ENCODE measurements around the gene APEX2. TPM values are rescaled to one million over a fixed set of nuclear protein-coding genes. Genes with fewer than 3 reads are reported as not detected.
A peak's percentile ranks its signal among the peaks of the same experiment; 100 is the strongest.
"Not testable (repeated sequence)": the region's sequence is repeated elsewhere in the genome, so short reads cannot be mapped to it uniquely, and the experiment has no call there.

Gene APEX2
- polyA plus RNA-seq, 4 donors: 15.7 to 18.7 (median 16.5) TPM

GRCh38 chrX:55008571-55009358 is 8.6 kb downstream of the APEX2 start:
- DNase-seq (ENCODE audit: low read depth in 4 of 4, low spot score in 2 of 4): no peak

GRCh38 chrX:55011294-55011693 is 11.1 kb downstream of the APEX2 start:
- DNase-seq (ENCODE audit: low read depth in 4 of 4, low spot score in 2 of 4): no peak

GRCh38 chrX:55014897-55015299 is 14.7 kb downstream of the APEX2 start:
- no peak for DNase-seq (ENCODE audit: low read depth in 4 of 4, low spot score in 2 of 4)

- no peak for DNase-seq (ENCODE audit: low read depth in 4 of 4, low spot score in 2 of 4)
These were observed 26.0 kb downstream of the APEX2 start for GRCh38 chrX:55026143-55026542.

GRCh38 chrX:55026840-55027239 is 26.7 kb downstream of the APEX2 start:
- no peak for DNase-seq (ENCODE audit: low read depth in 4 of 4, low spot score in 2 of 4)

GRCh38 chrX:55028040-55028439 is 27.9 kb downstream of the APEX2 start:
- DNase-seq (ENCODE audit: low read depth in 4 of 4, low spot score in 2 of 4): no peak

GRCh38 chrX:55028611-55029010 is 28.4 kb downstream of the APEX2 start:
- DNase-seq (ENCODE audit: low read depth in 4 of 4, low spot score in 2 of 4): no peak

GRCh38 chrX:55029291-55029690 is 29.1 kb downstream of the APEX2 start:
- DNase-seq (ENCODE audit: low read depth in 4 of 4, low spot score in 2 of 4): no peak

GRCh38 chrX:55030271-55031205 is 30.4 kb downstream of the APEX2 start, which contains the start of gene ALAS2:
Gene ALAS2 (minus strand): TSS chrX:55030977. CDS start chrX:55026000, 4,977 bp downstream.
- no peak for DNase-seq (ENCODE audit: low read depth in 4 of 4, low spot score in 2 of 4)

- DNase-seq (ENCODE audit: low read depth in 4 of 4, low spot score in 2 of 4): no peak
These were observed 33.3 kb downstream of the APEX2 start for GRCh38 chrX:55033429-55033828.

- DNase-seq (ENCODE audit: low read depth in 4 of 4, low spot score in 2 of 4): no peak
These were observed 39.3 kb downstream of the APEX2 start for GRCh38 chrX:55039471-55039870.

- no peak for DNase-seq (ENCODE audit: low read depth in 4 of 4, low spot score in 2 of 4)
These were observed 41.4 kb downstream of the APEX2 start for GRCh38 chrX:55041514-55041913.

- DNase-seq (ENCODE audit: low read depth in 4 of 4, low spot score in 2 of 4): not testable (repeated sequence)
These were observed 50.4 kb downstream of the APEX2 start for GRCh38 chrX:55050599-55050998.

GRCh38 chrX:55056820-55057674 is 56.9 kb downstream of the APEX2 start:
- DNase-seq (ENCODE audit: low read depth in 4 of 4, low spot score in 2 of 4): peak in 1 of 4 donors; percentile 23

- peak in 1 of 4 donors; percentile 16 for DNase-seq (ENCODE audit: low read depth in 4 of 4, low spot score in 2 of 4)
These were observed 57.6 kb downstream of the APEX2 start for GRCh38 chrX:55057675-55058249.

Other genes with a start within 250 kb of the APEX2 start
- under 1 TPM; 0.03 to 0.11 (median 0.05) TPM for gene ITIH6, start 202.1 kb upstream of the APEX2 start, polyA plus RNA-seq (ENCODE audit: insufficient read length in 4 of 4)
- 100 to 1,000 TPM; 658 to 792 (median 724) TPM for gene MAGED2, start 192.6 kb upstream of the APEX2 start, polyA plus RNA-seq (ENCODE audit: insufficient read length in 4 of 4)
- 100 to 1,000 TPM in 2 of 4 donors, 10 to 100 TPM in 2; 92.3 to 142 (median 115) TPM for gene TRO, start 79.5 kb upstream of the APEX2 start, polyA plus RNA-seq (ENCODE audit: insufficient read length in 4 of 4)
- gene PFKFB1, start 6.2 kb upstream of the APEX2 start, polyA plus RNA-seq (ENCODE audit: insufficient read length in 4 of 4): under 1 TPM; 0.43 to 0.72 (median 0.63) TPM
- gene ALAS2, start 30.6 kb downstream of the APEX2 start, polyA plus RNA-seq (ENCODE audit: insufficient read length in 4 of 4): 10 to 100 TPM in 3 of 4 donors, 1 to 10 TPM in 1; 9.3 to 34.8 (median 11.7) TPM
- not detected for gene PAGE2B, start 74.7 kb downstream of the APEX2 start, polyA plus RNA-seq (ENCODE audit: insufficient read length in 4 of 4)
- gene PAGE2, start 88.7 kb downstream of the APEX2 start, polyA plus RNA-seq (ENCODE audit: insufficient read length in 4 of 4): not detected
- gene PAGE5, start 220.0 kb downstream of the APEX2 start, polyA plus RNA-seq (ENCODE audit: insufficient read length in 4 of 4): not detected

Measured in left renal cortex interstitium (tissue), 4 donors.